H1 (cell line): ENCODE measurements around the gene SON. TPM values are rescaled to one million over a fixed set of nuclear protein-coding genes. Genes with fewer than 3 reads are reported as not detected.

Experiments used
- CTCF ChIA-PET: fragments of 300-600 bp; sonication (Branson Sonifier 250); formaldehyde crosslinking; loops from one replicate; lab custom pipeline; 2021; ENCODE audit not compliant: partially characterized antibody; lab: Charles Lee
- POLR2A ChIA-PET: fragments of 300-600 bp; sonication (Branson Sonifier 250); formaldehyde crosslinking; loops from one replicate; lab custom pipeline; 2021; ENCODE audit warnings: inconsistent platforms; ENCODE audit not compliant: partially characterized antibody; lab: Charles Lee
- DNase-seq, 2 experiments: peaks; one replicate each; pipeline versions ENCODE4 v3.0.0 to v3.0.0-alpha.2; 2010 to 2022; ENCODE audit warnings: low spot score in 2 of 2, low read depth in 1 of 2, mixed read lengths in 1 of 2
- FAIRE-seq: peaks from 2 replicates; lab custom pipeline; 2011; peaks lifted over from hg19 to GRCh38; lab: Jason Lieb, UNC
- H2AFZ ChIP-seq: 2 replicates; pipeline ENCODE4 v1.8.1; 2012; ENCODE audit warnings: low read length, inconsistent platforms
- H2AK5ac ChIP-seq: 2 replicates; pipeline ENCODE4 v1.6.1; 2013; ENCODE audit warnings: low read depth, low read length
- H2BK120ac ChIP-seq: replicated peaks from 2 replicates; pipeline ENCODE3; 2013; ENCODE audit warnings: low read depth, low read length, inconsistent platforms
- H2BK12ac ChIP-seq: 2 replicates; pipeline ENCODE4 v1.6.1; 2013; ENCODE audit warnings: low read depth, low read length
- H2BK15ac ChIP-seq: 2 replicates; pipeline ENCODE4 v1.6.1; 2013; ENCODE audit warnings: low read length
- H2BK20ac ChIP-seq: 2 replicates; pipeline ENCODE4 v1.6.1; 2013; ENCODE audit warnings: low read length
- H2BK5ac ChIP-seq: 2 replicates; pipeline ENCODE4 v1.6.1; 2013; ENCODE audit warnings: low read depth, low read length
- H3K14ac ChIP-seq: 2 replicates; pipeline ENCODE4 v1.6.1; 2013; ENCODE audit warnings: inconsistent platforms; ENCODE audit not compliant: insufficient read length
- H3K18ac ChIP-seq: 2 replicates; pipeline ENCODE4 v1.6.1; 2013; ENCODE audit warnings: low read length; ENCODE audit errors: extremely low read depth
- H3K23ac ChIP-seq: 2 replicates; pipeline ENCODE4 v1.6.1; 2013; ENCODE audit warnings: inconsistent platforms; ENCODE audit not compliant: insufficient read length
- H3K23me2 ChIP-seq: 2 replicates; pipeline ENCODE4 v1.6.1; 2013; ENCODE audit warnings: low read depth, low read length
- H3K27ac ChIP-seq: 2 replicates; pipeline ENCODE4 v1.6.1; 2011; ENCODE audit warnings: low read depth, low read length, inconsistent platforms
- H3K27me3 ChIP-seq, 4 experiments: replicated peaks in 1 of 4; 1 replicate in 1 of 4; 2 replicates in 3 of 4; pipeline versions ENCODE4 v1.6.1 to v1.8.1; 2011 to 2013; ENCODE audit warnings: low read length in 3 of 4, mild to moderate bottlenecking in 3 of 4, inconsistent platforms in 2 of 4, mixed read lengths in 2 of 4, moderate library complexity in 1 of 4; ENCODE audit not compliant: control insufficient read depth in 3 of 4, insufficient read depth in 3 of 4; ENCODE audit errors: extremely low read depth in 1 of 4
- H3K36me3 ChIP-seq, 4 experiments: 2 replicates each; pipeline versions ENCODE4 v1.6.1 to v1.8.1; 2011 to 2013; ENCODE audit warnings: mild to moderate bottlenecking in 4 of 4, low read length in 3 of 4, moderate library complexity in 2 of 4, control low read depth in 1 of 4, inconsistent platforms in 1 of 4; ENCODE audit not compliant: insufficient read depth in 4 of 4, control insufficient read depth in 2 of 4
- H3K4ac ChIP-seq: replicated peaks from 2 replicates; pipeline ENCODE3; 2013; ENCODE audit warnings: low read length, low read depth, mixed read lengths, inconsistent platforms; ENCODE audit not compliant: insufficient read length
- H3K4me1 ChIP-seq, 4 experiments: replicated peaks in 1 of 4; 1 replicate in 1 of 4; 2 replicates in 3 of 4; pipeline versions ENCODE4 v1.6.1 to v1.8.1; 2011 to 2013; ENCODE audit warnings: low read length in 3 of 4, inconsistent platforms in 2 of 4, mixed read lengths in 1 of 4; ENCODE audit not compliant: insufficient read depth in 4 of 4, control insufficient read depth in 3 of 4
- H3K4me2 ChIP-seq, 2 experiments: 2 replicates each; pipeline versions ENCODE4 v1.6.1 to v1.8.1; 2011 to 2013; ENCODE audit warnings: low read depth in 2 of 2, low read length in 2 of 2, control low read depth in 1 of 2, inconsistent platforms in 1 of 2, mild to moderate bottlenecking in 1 of 2; ENCODE audit not compliant: insufficient read depth in 1 of 2
- H3K4me3 ChIP-seq, 4 experiments: fragments of 200-600, 300-600 bp in 1 of 4; sonication (generic), shearing (Covaris generic), sonication (Bioruptor Twin) in 1 of 4; 2 replicates each; pipeline versions ENCODE4 v1.5.1 to v1.8.1; 2011 to 2016; ENCODE audit warnings: low read length in 4 of 4, low read depth in 3 of 4, control low read depth in 2 of 4, inconsistent platforms in 2 of 4, mild to moderate bottlenecking in 2 of 4, mixed read lengths in 1 of 4, moderate library complexity in 1 of 4; ENCODE audit not compliant: insufficient read depth in 2 of 4; ENCODE audit errors: extremely low read depth in 1 of 4
- H3K56ac ChIP-seq: replicated peaks from 2 replicates; pipeline ENCODE3; 2013; ENCODE audit warnings: low read depth, mild to moderate bottlenecking, mixed read lengths, low read length, inconsistent platforms; ENCODE audit not compliant: insufficient read length
- H3K79me1 ChIP-seq: 2 replicates; pipeline ENCODE4 v1.6.1; 2013; ENCODE audit warnings: low read depth, low read length, control low read depth
- H3K79me2 ChIP-seq, 2 experiments: 2 replicates each; pipeline versions ENCODE4 v1.6.1 to v1.8.1; 2012 to 2013; ENCODE audit warnings: low read length in 2 of 2, mild to moderate bottlenecking in 2 of 2, inconsistent platforms in 1 of 2; ENCODE audit not compliant: insufficient read depth in 2 of 2, control insufficient read depth in 1 of 2
- H3K9ac ChIP-seq, 4 experiments: replicated peaks in 1 of 4; 1 replicate in 1 of 4; 2 replicates in 3 of 4; pipeline versions ENCODE4 v1.6.1 to v1.8.1; 2011 to 2013; ENCODE audit warnings: low read depth in 3 of 4, low read length in 3 of 4, control low read depth in 2 of 4, mild to moderate bottlenecking in 2 of 4, moderate library complexity in 2 of 4, inconsistent platforms in 1 of 4; ENCODE audit errors: extremely low read depth in 1 of 4
- H3K9me3 ChIP-seq, 2 experiments: 2 replicates each; pipeline versions ENCODE4 v1.6.1 to v1.8.1; 2012 to 2013; ENCODE audit warnings: mild to moderate bottlenecking in 2 of 2, moderate library complexity in 2 of 2, control low read depth in 1 of 2, inconsistent platforms in 1 of 2, low read depth in 1 of 2, low read length in 1 of 2, mixed read lengths in 1 of 2; ENCODE audit not compliant: insufficient read depth in 2 of 2
- H4K20me1 ChIP-seq, 2 experiments: replicated peaks in 1 of 2; 2 replicates each; pipeline versions ENCODE3 to v1.8.1; 2011 to 2013; ENCODE audit warnings: inconsistent platforms in 2 of 2, low read length in 2 of 2, mild to moderate bottlenecking in 1 of 2; ENCODE audit not compliant: insufficient read depth in 2 of 2, control insufficient read depth in 1 of 2
- H4K5ac ChIP-seq: 2 replicates; pipeline ENCODE4 v1.6.1; 2013; ENCODE audit warnings: low read length, low read depth, mixed read lengths, inconsistent platforms; ENCODE audit not compliant: insufficient read length
- H4K8ac ChIP-seq: 2 replicates; pipeline ENCODE4 v1.8.0; 2013; ENCODE audit warnings: mild to moderate bottlenecking, moderate library complexity, low read length, inconsistent platforms; ENCODE audit not compliant: insufficient read depth; ENCODE audit errors: extremely low read depth
- H4K91ac ChIP-seq: replicated peaks from 2 replicates; pipeline ENCODE3; 2013; ENCODE audit warnings: low read length, mixed read lengths, inconsistent platforms; ENCODE audit not compliant: insufficient read length
- E2F6 ChIP-seq: IDR thresholded peaks from 2 replicates; pipeline ENCODE4 v1.6.1; 2012; ENCODE audit warnings: inconsistent platforms
- EP300 ChIP-seq, 2 experiments: IDR thresholded peaks; 1 replicate in 1 of 2; 2 replicates in 1 of 2; pipeline ENCODE4 v1.6.1; 2011 to 2012; ENCODE audit warnings: low read depth in 2 of 2, low read length in 2 of 2, mild to moderate bottlenecking in 2 of 2, borderline replicate concordance in 1 of 2, inconsistent platforms in 1 of 2, moderate library complexity in 1 of 2
- GABPA ChIP-seq: IDR thresholded peaks from 2 replicates; pipeline ENCODE4 v1.6.1; 2011; ENCODE audit warnings: mild to moderate bottlenecking, low read length, moderate library complexity, borderline replicate concordance; ENCODE audit not compliant: insufficient read depth
- WGBS, 2 experiments: shearing (Covaris generic) in 1 of 2; methylation state at CpG; one replicate each; pipeline versions ENCODE4 v1.1.6 to v1.1.7; 2013 to 2015; ENCODE audit warnings: low lambda C conversion rate in 2 of 2, mixed read lengths in 2 of 2, inconsistent platforms in 1 of 2, low coverage in 1 of 2, missing lambda C conversion rate in 1 of 2; ENCODE audit not compliant: insufficient replicate concordance in 2 of 2, insufficient coverage in 1 of 2, insufficient read length in 1 of 2; ENCODE audit errors: extremely low coverage in 1 of 2, missing lambda C conversion rate in 1 of 2; 5-methylcytosine and 5-hydroxymethylcytosine counted together
- polyA plus RNA-seq, 7 experiments: library from polyadenylated mRNA; depleted of rRNA in 3 of 7; stranded (reverse) in 5 of 7; unstranded in 2 of 7; fragments of >200 nt in 5 of 7; fragments of 200-250 nt in 2 of 7; gene quantifications; 1 replicate in 5 of 7; 2 replicates in 1 of 7; 4 replicates in 1 of 7; pipeline versions ENCODE4 v1.2.1 to v1.2.3, GENCODE V29; 2011 to 2013; ENCODE audit warnings: missing spikeins in 2 of 7, mixed read lengths in 2 of 7
- total RNA-seq: library from RNA; stranded (reverse); fragmentation: NEBNext Ultra II Directional; extraction: Animal tissue kit (Norgen Biotek cat#: 25700); gene quantifications from 2 replicates; pipeline ENCODE4 v1.2.1, GENCODE V29; 2021

The SON gene
- total and polyA plus RNA-seq, 2 of the 8 experiments (the other 6 are each of a cell fraction or from before 2014, with no cell fraction given): 122 to 274 TPM

GRCh38 chr21:33505833-33506232 lies 37.0 kb upstream of the SON start:
- Histone ChIP-seq H3K4ac (no peak overlapping the region), H3K56ac (no peak overlapping the region), H4K20me1 (no peaks in the 10 kb centered on the region), H3K27me3 (no peaks in the 10 kb centered on the region), H3K79me2 (no peaks in the 10 kb centered on the region), H3K9ac (no peak overlapping the region), H4K91ac (no peak overlapping the region), H2BK20ac (no peak overlapping the region), H2BK120ac (no peak overlapping the region), H4K5ac (no peak overlapping the region), H3K36me3 (peaks cover 8 to 69% (median 48%) of the 10 kb centered on the region in 4 experiments), H2AFZ (no peak overlapping the region), H3K27ac (no peak overlapping the region), H3K4me1 (no peaks in the 10 kb centered on the region), H2BK15ac (no peak overlapping the region)
- 99% methylated on average over 8 of the region's 8 CpGs; no CpG with 5 or more reads in 1 of the 2 experiments for whole genome bisulfite sequencing, 2 experiments
- POLR2A ChIA-PET: interaction anchor here (0.6 to 1.6 kb wide), 7 partner anchors 8 to 29 kb away, joined by 3 to 4 read pairs (median 3); partner anchors contain the start of gene DNAJC28
- no peak for DNase-seq
- TF ChIP-seq GABPA: no peak
- no peak for TF ChIP-seq EP300 (IDR thresholded peaks at IDR 0.05; ENCODE audit: borderline replicate concordance in 1 of 2, low read depth in 2 of 2, low read length in 2 of 2)
- TF ChIP-seq E2F6: no peak
- TF ChIP-seq, all 59 proteins: peak for 0
- Histone ChIP-seq H3K23me2 (no peaks in the 10 kb centered on the region), H3K23ac (no peak overlapping the region), H4K8ac (no peak overlapping the region), H3K4me3 (no peak overlapping the region), H2BK12ac (no peak overlapping the region), H3K18ac (no peak overlapping the region), H2BK5ac (no peak overlapping the region), H3K9me3 (no peaks in the 10 kb centered on the region), H3K4me2 (no peak overlapping the region), H2AK5ac (no peak overlapping the region), H3K79me1 (no peaks in the 10 kb centered on the region), H3K14ac (no peak overlapping the region)
- no peak for FAIRE-seq
- CTCF ChIA-PET: interaction anchor here (0.6 to 1.0 kb wide), 4 partner anchors 8 to 29 kb away, joined by 3 to 4 read pairs (median 4); partner anchors contain the start of gene TMEM50B
